K562 (cell line): Measurements from ENCODE around the gene SNTG2. TPM values are rescaled to one million over a fixed set of nuclear protein-coding genes. Genes with fewer than 3 reads are reported as not detected.

ENCODE experiments used
- ATAC-seq: fragments of 200-7000 bp; cut with Tn5 transposase; 3 replicates; pipeline ENCODE4 v1.9.1; 2020; ENCODE audit warnings: moderate library complexity
- BruUV-seq: library from RNA; stranded (reverse); fragments of 400-500 nt; replicated peaks from 2 replicates; lab custom pipeline; 2021; lab: Mats Ljungman, UMichigan
- CTCF ChIA-PET: fragments of 300-600 bp; formaldehyde crosslinking; extraction: SDS; loops from one replicate; lab custom pipeline; 2021; ENCODE audit warnings: low intra/inter-chr PET ratio; lab: Yijun Ruan, JAX
- POLR2A ChIA-PET: fragments of 300-600, 350-650 bp; sonication (Branson Sonifier 250); formaldehyde crosslinking; extraction: SDS; loops from one replicate; lab custom pipeline; 2021; ENCODE audit warnings: antibody characterized with exemption, inconsistent platforms; lab: Yijun Ruan, JAX
- DNase-seq, 4 experiments: peaks; one replicate each; pipeline versions ENCODE4 v3.0.0 to v3.0.0-alpha.2; 2011 to 2018; ENCODE audit warnings: low spot score in 3 of 4, mixed read lengths in 3 of 4; ENCODE audit errors: extremely low read depth in 1 of 4
- FAIRE-seq: peaks from 2 replicates; lab custom pipeline; 2011; peaks lifted over from hg19 to GRCh38; lab: Jason Lieb, UNC
- H2AFZ ChIP-seq: 2 replicates; pipeline ENCODE4 v1.6.0; 2011; ENCODE audit warnings: low read depth, low read length, control low read depth, inconsistent platforms
- H3K27ac ChIP-seq: fragments of 200-600 bp; 3 replicates; pipeline ENCODE4 v1.8.0; 2011; ENCODE audit warnings: low read depth, mild to moderate bottlenecking, control low read depth, inconsistent platforms, low read length, moderate library complexity, mixed read lengths; ENCODE audit errors: extremely low read depth
- H3K27me3 ChIP-seq, 2 experiments: fragments of 300-600 bp in 1 of 2; 2 replicates in 1 of 2; 3 replicates in 1 of 2; pipeline versions ENCODE4 v1.6.0 to v1.8.0; 2011; ENCODE audit warnings: inconsistent platforms in 2 of 2, low read length in 2 of 2, mild to moderate bottlenecking in 1 of 2, mixed read lengths in 1 of 2, moderate library complexity in 1 of 2; ENCODE audit not compliant: control insufficient read depth in 2 of 2, insufficient read depth in 2 of 2
- H3K36me3 ChIP-seq: fragments of 300-600 bp; 3 replicates; pipeline ENCODE4 v1.8.0; 2011; ENCODE audit warnings: mild to moderate bottlenecking, low read length, inconsistent platforms; ENCODE audit not compliant: control insufficient read depth, insufficient read depth
- H3K4me1 ChIP-seq, 2 experiments: fragments of 200-600 bp in 1 of 2; replicated peaks in 1 of 2; 2 replicates in 1 of 2; 3 replicates in 1 of 2; pipeline versions ENCODE4 v1.5.1 to v1.8.0; 2011; ENCODE audit warnings: inconsistent platforms in 2 of 2, low read length in 2 of 2, mild to moderate bottlenecking in 1 of 2, mixed read lengths in 1 of 2, moderate library complexity in 1 of 2; ENCODE audit not compliant: control insufficient read depth in 2 of 2, insufficient read depth in 2 of 2
- H3K4me2 ChIP-seq: 2 replicates; pipeline ENCODE4 v1.6.1; 2011; ENCODE audit warnings: low read length, control low read depth, inconsistent platforms, mixed read lengths; ENCODE audit not compliant: insufficient read depth
- H3K4me3 ChIP-seq: fragments of 200-600 bp; sonication (generic), shearing (Covaris generic); 2 replicates; pipeline ENCODE4 v1.5.1; 2016; ENCODE audit warnings: control low read depth, inconsistent platforms
- H3K79me2 ChIP-seq: fragments of 200-600 bp; 3 replicates; pipeline ENCODE4 v1.8.0; 2011; ENCODE audit warnings: low read length, inconsistent platforms; ENCODE audit not compliant: control insufficient read depth, insufficient read depth
- H3K9ac ChIP-seq, 2 experiments: 2 replicates each; pipeline versions ENCODE4 v1.6.0 to v1.6.1; 2011; ENCODE audit warnings: low read depth in 2 of 2, low read length in 2 of 2, control low read depth in 1 of 2, inconsistent platforms in 1 of 2, mild to moderate bottlenecking in 1 of 2, mixed read lengths in 1 of 2; ENCODE audit not compliant: insufficient read depth in 1 of 2
- H3K9me1 ChIP-seq: one replicate; pipeline ENCODE4 v1.6.0; 2011; ENCODE audit warnings: inconsistent platforms, mild to moderate bottlenecking, low read length, moderate library complexity; ENCODE audit not compliant: control insufficient read depth, insufficient read depth
- H3K9me3 ChIP-seq: replicated peaks from 2 replicates; pipeline ENCODE4 v1.5.1; 2011; ENCODE audit warnings: low read depth, low read length, inconsistent platforms; ENCODE audit not compliant: control insufficient read depth, insufficient read depth
- H4K20me1 ChIP-seq: replicated peaks from 2 replicates; pipeline ENCODE4 v1.6.1; 2011; ENCODE audit warnings: low read length, inconsistent platforms, mixed read lengths; ENCODE audit not compliant: control insufficient read depth, insufficient read depth
- CHD4 ChIP-seq: fragments of 200-600 bp; sonication (generic); IDR thresholded peaks from 3 replicates; pipeline ENCODE4 v1.6.1; 2012; ENCODE audit warnings: low read depth, mild to moderate bottlenecking, mixed read lengths, low read length, inconsistent platforms; ENCODE audit not compliant: insufficient read depth, insufficient replicate concordance, poor library complexity, severe bottlenecking
- EWSR1 ChIP-seq: fragments of 450-650 bp; IDR thresholded peaks from 2 replicates; pipeline ENCODE4 v1.6.1; 2018; ENCODE audit warnings: borderline replicate concordance, mild to moderate bottlenecking, low read depth, moderate library complexity; ENCODE audit not compliant: partially characterized antibody
- L3MBTL2 ChIP-seq: fragments of 450-650 bp; IDR thresholded peaks from 2 replicates; pipeline ENCODE4 v1.6.1; 2016; ENCODE audit warnings: mild to moderate bottlenecking, moderate library complexity
- NCOA2 ChIP-seq, 2 experiments: fragments of 450-650 bp; IDR thresholded peaks; 2 replicates each; pipeline ENCODE4 v1.6.1; 2018; ENCODE audit warnings: mild to moderate bottlenecking in 2 of 2, moderate library complexity in 1 of 2; ENCODE audit not compliant: partially characterized antibody in 2 of 2
- NFE2 ChIP-seq: IDR thresholded peaks from 2 replicates; pipeline ENCODE4 v1.6.1; 2014; ENCODE audit warnings: antibody characterized with exemption, low read depth
- SP2 ChIP-seq: IDR thresholded peaks from 2 replicates; pipeline ENCODE4 v1.6.1; 2011; ENCODE audit warnings: mild to moderate bottlenecking, low read depth, low read length, moderate library complexity; ENCODE audit not compliant: poor library complexity, severe bottlenecking; ENCODE audit errors: extremely low read depth
- WGBS: fragments of 100-300 bp; shearing (Covaris generic); methylation state at CpG from one replicate; pipeline ENCODE4 v1.1.6; 2016; ENCODE audit warnings: low coverage, mixed read lengths; ENCODE audit not compliant: insufficient coverage; ENCODE audit errors: missing lambda C conversion rate; 5-methylcytosine and 5-hydroxymethylcytosine counted together
- in situ Hi-C: fragments of 300-500 bp; cut with MboI; formaldehyde crosslinking; loops from 4 replicates; pipeline ENCODE4 v1.15.0; 2018; ENCODE audit warnings: inconsistent platforms, mixed read lengths
- intact Hi-C: fragments of 100-400 bp; cut with micrococcal nuclease; formaldehyde crosslinking; loops from 2 replicates; pipeline ENCODE4 v1.14.2; 2022
- polyA plus RNA-seq, 8 experiments: library from polyadenylated mRNA; depleted of rRNA in 4 of 8; stranded (reverse) in 5 of 8; unstranded in 3 of 8; fragments of >200 nt; fragmentation: Nextera tagmentation in 2 of 8; fragmentation: Illumina TruSeq in 1 of 8; extraction: Ambion mirVana in 2 of 8; extraction: Trizol in 1 of 8; gene quantifications; 2 replicates each; pipeline versions ENCODE4 v1.2.1 to v1.2.3, GENCODE V29; 2011 to 2014; ENCODE audit warnings: inconsistent platforms in 1 of 8, missing spikeins in 1 of 8
- total RNA-seq, 7 experiments: library from RNA; depleted of rRNA in 6 of 7; stranded (reverse); fragments of >200 nt in 6 of 7; fragmentation: Illumina TruSeq in 2 of 7; extraction: Trizol in 2 of 7; gene quantifications; 2 replicates each; pipeline versions ENCODE4 v1.2.1 to v1.2.3, GENCODE V29; 2011 to 2021; ENCODE audit warnings: low replicate concordance in 1 of 7
- TF ChIP-seq, protein P1 (sequence below): fragments of 450-650 bp; IDR thresholded peaks from 2 replicates; pipeline ENCODE4 v1.6.1; 2016; ENCODE audit warnings: low read depth, mild to moderate bottlenecking, moderate library complexity

SNTG2 gene
- total and polyA plus RNA-seq, 9 of the 15 experiments (the other 6 are each of a cell fraction or from before 2014, with no cell fraction given): not detected

DNA sequence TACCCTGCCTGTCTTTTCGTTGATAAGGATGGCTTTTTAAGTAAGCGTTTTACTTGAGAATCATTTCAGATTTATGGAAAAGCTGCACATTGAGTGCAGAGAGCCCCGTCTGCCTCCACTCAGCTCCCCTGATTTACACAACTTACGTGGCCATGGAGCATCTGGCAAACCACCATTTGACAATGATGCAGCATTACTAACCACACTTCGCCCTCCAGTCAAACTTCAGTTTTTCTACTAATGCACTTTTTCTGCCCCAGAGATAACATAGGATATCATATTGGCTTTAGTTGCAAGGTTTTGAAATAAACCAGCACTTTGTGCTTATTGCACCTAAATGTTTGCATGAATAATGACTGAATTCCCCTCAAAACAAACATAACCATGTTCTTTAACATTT lies 297.5 kb downstream of the SNTG2 start:
- ATAC-seq (no peak), FAIRE-seq (no peak), DNase-seq (no peak)
- Histone ChIP-seq H3K9ac (no peak overlapping the region), H2AFZ (no peak overlapping the region), H3K9me1 (no peaks in the 10 kb centered on the region), H3K27me3 (peaks cover 0 to 7% of the 10 kb centered on the region in 2 experiments; a peak in 2 of 5 replicates), H3K4me3 (no peak overlapping the region), H3K27ac (no peak overlapping the region), H4K20me1 (no peaks in the 10 kb centered on the region), H3K9me3 (no peaks in the 10 kb centered on the region), H3K79me2 (no peaks in the 10 kb centered on the region), H3K4me2 (no peak overlapping the region), H3K4me1 (no peaks in the 10 kb centered on the region), H3K36me3 (no peaks in the 10 kb centered on the region)
- in situ Hi-C loops: no loop called here
- BruUV-seq: no TSS peak
- intact Hi-C loops: no loop called here
- POLR2A ChIA-PET: no interaction called here
- WGBS: 0% methylated on average over 5 of the region's 5 CpGs
- TF ChIP-seq CHD4: no peak
- TF ChIP-seq L3MBTL2: no peak
- no peak for TF ChIP-seq EWSR1
- 0 out of 2 replicates have a peak, but pooled peaks have one; percentile 22 for TF ChIP-seq NFE2
- TF ChIP-seq, protein P1, sequence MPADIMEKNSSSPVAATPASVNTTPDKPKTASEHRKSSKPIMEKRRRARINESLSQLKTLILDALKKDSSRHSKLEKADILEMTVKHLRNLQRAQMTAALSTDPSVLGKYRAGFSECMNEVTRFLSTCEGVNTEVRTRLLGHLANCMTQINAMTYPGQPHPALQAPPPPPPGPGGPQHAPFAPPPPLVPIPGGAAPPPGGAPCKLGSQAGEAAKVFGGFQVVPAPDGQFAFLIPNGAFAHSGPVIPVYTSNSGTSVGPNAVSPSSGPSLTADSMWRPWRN: no peak
- no peak for TF ChIP-seq SP2
- TF ChIP-seq NCOA2 (IDR thresholded peaks at IDR 0.05; ENCODE audit: partially characterized antibody in 2 of 2): no peak
- CTCF ChIA-PET: no interaction called here
